ENCODE results near the gene ZNF536.

The ZNF536 gene

GRCh38 chr19:30564551-30565011, 192.4 kb downstream of the ZNF536 start:
- H2AFZ ChIP-seq: no peak overlapping the region
- no peaks in the 10 kb centered on the region for H3K9me3 ChIP-seq (ENCODE audit: control insufficient read depth, low read length)
- no peaks in the 10 kb centered on the region for H3K79me2 ChIP-seq
- H3K27ac ChIP-seq: no peak overlapping the region
- H3K27me3 ChIP-seq (ENCODE audit: control insufficient read depth, insufficient read depth, low read length): no peaks in the 10 kb centered on the region
- H3K4me2 ChIP-seq (ENCODE audit: low read length): no peak overlapping the region
- TF ChIP-seq CTCF (IDR thresholded peaks at IDR 0.05): no peak
- no peaks in the 10 kb centered on the region for H3K36me3 ChIP-seq (ENCODE audit: control insufficient read depth, insufficient read depth, low read length)
- H3K4me3 ChIP-seq (ENCODE audit: low read depth, low read length): no peak overlapping the region
- no peaks in the 10 kb centered on the region for H3K4me1 ChIP-seq
- no peak overlapping the region for H3K9ac ChIP-seq

GRCh38 chr19:30565636-30566035, 193.5 kb downstream of the ZNF536 start:
- Histone ChIP-seq H3K4me2 (ENCODE audit: low read length) (no peak overlapping the region), H3K36me3 (ENCODE audit: control insufficient read depth, insufficient read depth, low read length) (no peaks in the 10 kb centered on the region), H3K4me1 (no peaks in the 10 kb centered on the region), H2AFZ (no peak overlapping the region), H3K9me3 (ENCODE audit: control insufficient read depth, low read length) (no peaks in the 10 kb centered on the region), H3K27ac (no peak overlapping the region), H3K79me2 (no peaks in the 10 kb centered on the region), H3K27me3 (ENCODE audit: control insufficient read depth, insufficient read depth, low read length) (no peaks in the 10 kb centered on the region), H3K4me3 (ENCODE audit: low read depth, low read length) (no peak overlapping the region), H3K9ac (no peak overlapping the region)
- TF ChIP-seq CTCF (IDR thresholded peaks at IDR 0.05): no peak

GRCh38 chr19:30566681-30567420, 194.7 kb downstream of the ZNF536 start:
- Histone ChIP-seq H2AFZ (no peak overlapping the region), H3K4me1 (no peaks in the 10 kb centered on the region), H3K9me3 (ENCODE audit: control insufficient read depth, low read length) (no peaks in the 10 kb centered on the region), H3K27ac (no peak overlapping the region), H3K36me3 (ENCODE audit: control insufficient read depth, insufficient read depth, low read length) (no peaks in the 10 kb centered on the region), H3K4me3 (ENCODE audit: low read depth, low read length) (no peak overlapping the region), H3K9ac (no peak overlapping the region), H3K79me2 (no peaks in the 10 kb centered on the region), H3K4me2 (ENCODE audit: low read length) (no peak overlapping the region), H3K27me3 (ENCODE audit: control insufficient read depth, insufficient read depth, low read length) (no peaks in the 10 kb centered on the region)
- no peak for TF ChIP-seq CTCF (IDR thresholded peaks at IDR 0.05)

GRCh38 chr19:30567536-30568232, 195.5 kb downstream of the ZNF536 start:
- no peaks in the 10 kb centered on the region for H3K4me1 ChIP-seq
- H3K4me2 ChIP-seq (ENCODE audit: low read length): no peak overlapping the region
- H3K9ac ChIP-seq: no peak overlapping the region
- H3K9me3 ChIP-seq (ENCODE audit: control insufficient read depth, low read length): no peaks in the 10 kb centered on the region
- H3K27me3 ChIP-seq (ENCODE audit: control insufficient read depth, insufficient read depth, low read length): no peaks in the 10 kb centered on the region
- H3K79me2 ChIP-seq: no peaks in the 10 kb centered on the region
- H3K36me3 ChIP-seq (ENCODE audit: control insufficient read depth, insufficient read depth, low read length): no peaks in the 10 kb centered on the region
- no peak for TF ChIP-seq CTCF (IDR thresholded peaks at IDR 0.05)
- H3K4me3 ChIP-seq (ENCODE audit: low read depth, low read length): no peak overlapping the region
- no peak overlapping the region for H2AFZ ChIP-seq
- H3K27ac ChIP-seq: no peak overlapping the region

All from parathyroid adenoma (tissue), 2 donors.